Upper lobe of left lung (tissue), 4 donors: ENCODE data around the gene ETFRF1.

ENCODE experiments used
- POLR2A ChIP-seq, 4 donors: fragments of 450-650 bp; IDR thresholded peaks; one replicate each; pipeline ENCODE4 v1.5.1; 2016 to 2017; ENCODE audit warnings: antibody characterized with exemption in 4 of 4, mild to moderate bottlenecking in 2 of 4
- POLR2AphosphoS5 ChIP-seq, 2 donors: sonication (generic); formaldehyde crosslinking; IDR thresholded peaks; one replicate each; pipeline ENCODE4 v1.5.1; 2017; ENCODE audit warnings: antibody characterized with exemption in 2 of 2
- TF ChIP-seq, protein P1 (sequence below), 6 experiments: fragments of 450-650 bp in 4 of 6; fragments of 200-600 bp in 2 of 6; sonication (generic) in 2 of 6; IDR thresholded peaks; one replicate each; pipeline ENCODE4 v1.5.1; 2016 to 2019; ENCODE audit warnings: antibody characterized with exemption in 6 of 6

DNA sequence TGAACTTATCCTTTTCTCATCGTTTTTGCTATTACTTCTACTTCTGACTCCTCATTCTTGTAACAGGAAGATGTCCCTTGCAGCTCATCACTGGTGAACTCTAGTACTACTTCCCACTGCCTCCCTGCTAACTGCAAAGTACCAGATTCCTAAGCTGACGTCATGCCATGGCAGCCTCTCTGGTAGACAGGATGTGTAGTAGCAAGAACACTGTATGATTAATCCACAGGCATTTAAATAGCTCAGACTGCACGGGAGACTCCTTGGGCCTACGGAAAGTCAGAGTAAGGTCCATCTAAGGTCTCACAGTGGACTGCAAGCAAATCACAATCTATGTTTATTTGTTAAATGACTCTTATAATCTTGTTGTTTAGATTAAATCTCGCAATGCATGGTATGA, 43.6 kb upstream of the ETFRF1 start:
- TF ChIP-seq, protein P1, sequence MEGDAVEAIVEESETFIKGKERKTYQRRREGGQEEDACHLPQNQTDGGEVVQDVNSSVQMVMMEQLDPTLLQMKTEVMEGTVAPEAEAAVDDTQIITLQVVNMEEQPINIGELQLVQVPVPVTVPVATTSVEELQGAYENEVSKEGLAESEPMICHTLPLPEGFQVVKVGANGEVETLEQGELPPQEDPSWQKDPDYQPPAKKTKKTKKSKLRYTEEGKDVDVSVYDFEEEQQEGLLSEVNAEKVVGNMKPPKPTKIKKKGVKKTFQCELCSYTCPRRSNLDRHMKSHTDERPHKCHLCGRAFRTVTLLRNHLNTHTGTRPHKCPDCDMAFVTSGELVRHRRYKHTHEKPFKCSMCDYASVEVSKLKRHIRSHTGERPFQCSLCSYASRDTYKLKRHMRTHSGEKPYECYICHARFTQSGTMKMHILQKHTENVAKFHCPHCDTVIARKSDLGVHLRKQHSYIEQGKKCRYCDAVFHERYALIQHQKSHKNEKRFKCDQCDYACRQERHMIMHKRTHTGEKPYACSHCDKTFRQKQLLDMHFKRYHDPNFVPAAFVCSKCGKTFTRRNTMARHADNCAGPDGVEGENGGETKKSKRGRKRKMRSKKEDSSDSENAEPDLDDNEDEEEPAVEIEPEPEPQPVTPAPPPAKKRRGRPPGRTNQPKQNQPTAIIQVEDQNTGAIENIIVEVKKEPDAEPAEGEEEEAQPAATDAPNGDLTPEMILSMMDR (IDR thresholded peaks at IDR 0.05), result no peak
- TF ChIP-seq POLR2AphosphoS5 (IDR thresholded peaks at IDR 0.05) (no peak), POLR2A (IDR thresholded peaks at IDR 0.05) (no peak)
